DOHH2 (cell line): ENCODE data around the gene GALNT7.

Experiments used
- H3F3A ChIP-seq: fragments of 200-600 bp; sonication (generic), shearing (Covaris generic); 2 replicates; pipeline ENCODE4 v1.6.0; 2016; ENCODE audit warnings: antibody characterized with exemption, mild to moderate bottlenecking; ENCODE audit not compliant: control insufficient read depth, insufficient read depth
- H3K27ac ChIP-seq: fragments of 200-600 bp; sonication (generic); 2 replicates; pipeline ENCODE4 v1.5.1; 2014; ENCODE audit warnings: low read depth, mild to moderate bottlenecking, low read length, moderate library complexity
- H3K27me3 ChIP-seq: fragments of 200-600 bp; sonication (generic); 2 replicates; pipeline ENCODE4 v1.6.1; 2014; ENCODE audit warnings: mild to moderate bottlenecking, low read length, mixed read lengths; ENCODE audit not compliant: control insufficient read depth
- H3K36me3 ChIP-seq: fragments of 200-600 bp; sonication (generic); 2 replicates; pipeline ENCODE4 v1.6.1; 2014; ENCODE audit warnings: mild to moderate bottlenecking, low read length, moderate library complexity, mixed read lengths; ENCODE audit not compliant: control insufficient read depth
- H3K4me1 ChIP-seq: fragments of 200-600 bp; sonication (generic); 2 replicates; pipeline ENCODE4 v1.6.1; 2014; ENCODE audit warnings: mild to moderate bottlenecking, low read length, mixed read lengths; ENCODE audit not compliant: control insufficient read depth
- H3K4me2 ChIP-seq: fragments of 200-600 bp; sonication (generic); 2 replicates; pipeline ENCODE4 v1.6.0; 2014; ENCODE audit warnings: mild to moderate bottlenecking, low read length, moderate library complexity
- H3K4me3 ChIP-seq: fragments of 200-600 bp; sonication (generic); 2 replicates; pipeline ENCODE4 v1.5.1; 2014; ENCODE audit warnings: mild to moderate bottlenecking, low read length, mixed read lengths
- H3K79me2 ChIP-seq: fragments of 200-600 bp; sonication (generic); 2 replicates; pipeline ENCODE4 v1.6.1; 2014; ENCODE audit warnings: mild to moderate bottlenecking, low read length, mixed read lengths; ENCODE audit not compliant: control insufficient read depth
- H3K9me2 ChIP-seq: fragments of 200-600 bp; sonication (generic); replicated peaks from 2 replicates; pipeline ENCODE4 v1.6.1; 2014; ENCODE audit warnings: mild to moderate bottlenecking, low read length, mixed read lengths; ENCODE audit not compliant: control insufficient read depth
- H3K9me3 ChIP-seq: fragments of 200-600 bp; sonication (generic); 2 replicates; pipeline ENCODE4 v1.6.1; 2014; ENCODE audit warnings: antibody characterized with exemption, low read length, mixed read lengths; ENCODE audit not compliant: control insufficient read depth, insufficient read depth
- H4K20me1 ChIP-seq: fragments of 200-600 bp; sonication (generic); 2 replicates; pipeline ENCODE4 v1.6.0; 2014; ENCODE audit warnings: low read depth, mild to moderate bottlenecking, antibody characterized with exemption, low read length, moderate library complexity; ENCODE audit not compliant: control insufficient read depth, insufficient read depth
- EZH2phosphoT487 ChIP-seq: fragments of 200-600 bp; sonication (generic); IDR thresholded peaks from 2 replicates; pipeline ENCODE4 v1.6.1; 2017; ENCODE audit warnings: borderline replicate concordance, mild to moderate bottlenecking, antibody characterized with exemption, low read length, moderate library complexity, mixed read lengths
- TF ChIP-seq, protein P1 (sequence below): fragments of 200-600 bp; sonication (generic); IDR thresholded peaks from one replicate; pipeline ENCODE4 v1.5.1; 2014; ENCODE audit warnings: antibody characterized with exemption, mild to moderate bottlenecking, low read depth, low read length; ENCODE audit not compliant: poor library complexity, severe bottlenecking

Gene GALNT7

GRCh38 chr4:173233857-173234256 is 65.2 kb downstream of the GALNT7 start:
- Histone ChIP-seq H3K27me3 (no peaks in the 10 kb centered on the region), H3K36me3 (peaks cover 11% of the 10 kb centered on the region; the same call in 1 of the 2 replicates), H3K9me3 (no peaks in the 10 kb centered on the region), H4K20me1 (no peaks in the 10 kb centered on the region), H3K4me2 (no peak overlapping the region), H3F3A (no peaks in the 10 kb centered on the region), H3K9me2 (no peaks in the 10 kb centered on the region), H3K4me3 (no peak overlapping the region), H3K79me2 (peaks cover 59% of the 10 kb centered on the region), H3K27ac (no peak overlapping the region), H3K4me1 (0 out of 2 replicates have a peak, but pooled peaks cover 4% of the 10 kb centered on the region)
- TF ChIP-seq, protein P1, sequence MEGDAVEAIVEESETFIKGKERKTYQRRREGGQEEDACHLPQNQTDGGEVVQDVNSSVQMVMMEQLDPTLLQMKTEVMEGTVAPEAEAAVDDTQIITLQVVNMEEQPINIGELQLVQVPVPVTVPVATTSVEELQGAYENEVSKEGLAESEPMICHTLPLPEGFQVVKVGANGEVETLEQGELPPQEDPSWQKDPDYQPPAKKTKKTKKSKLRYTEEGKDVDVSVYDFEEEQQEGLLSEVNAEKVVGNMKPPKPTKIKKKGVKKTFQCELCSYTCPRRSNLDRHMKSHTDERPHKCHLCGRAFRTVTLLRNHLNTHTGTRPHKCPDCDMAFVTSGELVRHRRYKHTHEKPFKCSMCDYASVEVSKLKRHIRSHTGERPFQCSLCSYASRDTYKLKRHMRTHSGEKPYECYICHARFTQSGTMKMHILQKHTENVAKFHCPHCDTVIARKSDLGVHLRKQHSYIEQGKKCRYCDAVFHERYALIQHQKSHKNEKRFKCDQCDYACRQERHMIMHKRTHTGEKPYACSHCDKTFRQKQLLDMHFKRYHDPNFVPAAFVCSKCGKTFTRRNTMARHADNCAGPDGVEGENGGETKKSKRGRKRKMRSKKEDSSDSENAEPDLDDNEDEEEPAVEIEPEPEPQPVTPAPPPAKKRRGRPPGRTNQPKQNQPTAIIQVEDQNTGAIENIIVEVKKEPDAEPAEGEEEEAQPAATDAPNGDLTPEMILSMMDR, result no peak
- no peak for TF ChIP-seq EZH2phosphoT487

DNA sequence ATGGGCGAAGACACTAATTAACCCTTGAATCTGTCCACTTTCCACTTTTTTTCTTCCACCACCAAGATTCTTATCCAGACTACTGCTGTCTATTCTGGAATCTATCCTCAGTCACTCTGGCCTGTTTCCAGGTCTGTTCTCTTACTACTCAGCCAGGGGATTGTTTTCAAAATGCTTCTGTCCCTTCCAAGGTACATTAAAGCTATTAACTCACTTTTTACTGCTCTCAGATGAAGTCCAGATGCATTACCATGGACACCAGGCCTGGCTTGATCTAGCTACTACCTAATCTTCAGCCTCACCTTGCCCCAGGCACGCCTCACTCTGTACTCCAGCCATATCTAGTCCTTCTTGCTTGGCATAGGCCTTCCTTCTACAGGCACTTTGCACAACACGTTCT is 66.4 kb downstream of the GALNT7 start:
- no peaks in the 10 kb centered on the region for H3K9me3 ChIP-seq
- no peaks in the 10 kb centered on the region for H3K9me2 ChIP-seq
- no peak overlapping the region for H3K27ac ChIP-seq
- no peak overlapping the region for H3K4me2 ChIP-seq
- H3F3A ChIP-seq, result no peaks in the 10 kb centered on the region
- H3K4me1 ChIP-seq, result no peaks in the 10 kb centered on the region
- TF ChIP-seq, protein P1, result no peak
- no peak for TF ChIP-seq EZH2phosphoT487
- no peak overlapping the region for H3K4me3 ChIP-seq
- peaks cover 9% of the 10 kb centered on the region; the same call in 1 of the 2 replicates for H3K36me3 ChIP-seq
- H4K20me1 ChIP-seq, result no peaks in the 10 kb centered on the region
- H3K27me3 ChIP-seq, result no peaks in the 10 kb centered on the region
- H3K79me2 ChIP-seq, result peaks cover 50% of the 10 kb centered on the region

DNA sequence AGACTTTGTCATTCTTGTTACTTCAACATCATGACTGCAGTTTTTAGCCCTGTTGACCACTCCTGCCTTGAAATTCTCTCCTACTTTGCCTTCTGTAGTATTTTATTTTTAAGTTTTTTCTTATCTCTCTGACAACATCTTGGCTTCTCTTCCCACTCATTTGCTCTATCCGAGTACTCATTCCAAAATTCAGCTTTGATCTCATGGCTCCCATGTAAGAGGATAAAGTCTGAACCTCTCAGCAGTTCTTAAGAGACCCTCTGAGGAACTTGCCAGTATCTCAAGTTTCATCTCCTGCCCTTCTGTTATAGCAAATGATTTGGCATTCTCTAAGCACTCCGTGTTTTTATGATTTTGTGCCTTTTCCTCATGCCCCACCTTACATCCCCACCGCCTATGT is 67.7 kb downstream of the GALNT7 start:
- no peak overlapping the region for H3K4me2 ChIP-seq
- TF ChIP-seq, protein P1, result no peak
- no peak for TF ChIP-seq EZH2phosphoT487
- no peaks in the 10 kb centered on the region for H3K27me3 ChIP-seq

More for the DNA sequence above, 67.7 kb downstream of the GALNT7 start:
- Histone ChIP-seq H3K4me1 (no peaks in the 10 kb centered on the region), H4K20me1 (no peaks in the 10 kb centered on the region), H3K79me2 (peaks cover 48% of the 10 kb centered on the region), H3K4me3 (no peak overlapping the region), H3K36me3 (peaks cover 8% of the 10 kb centered on the region; the same call in 1 of the 2 replicates), H3K9me2 (no peaks in the 10 kb centered on the region), H3F3A (no peaks in the 10 kb centered on the region), H3K27ac (no peak overlapping the region), H3K9me3 (no peaks in the 10 kb centered on the region)
